ENCODE data around the gene MS4A12. TPM values are rescaled to one million over a fixed set of nuclear protein-coding genes. Genes with fewer than 3 reads are reported as not detected.

The MS4A12 gene
- total RNA-seq, result not detected in 2 replicates

GRCh38 chr11:60492488-60493009 is at the start of gene MS4A12:
MS4A12 (plus strand) TSS chr11:60492778; CDS start chr11:60497319, 4,541 bp downstream.

GRCh38 chr11:60455531-60456042 is 37.0 kb upstream of the MS4A12 start, which contains the start of gene MS4A1:
MS4A1 (plus strand) TSS chr11:60455847; CDS start chr11:60462375, 6,528 bp downstream.

GRCh38 chr11:60515144-60515855 is 22.7 kb downstream of the MS4A12 start, which contains the start of gene MS4A13:
MS4A13 (plus strand) TSS chr11:60515392; CDS start chr11:60518084, 2,692 bp downstream.

Other genes starting within 250 kb of the MS4A12 start
- not detected in 2 replicates for gene MS4A4E, start 249.6 kb upstream of the MS4A12 start, total RNA-seq
- not detected in 2 replicates for gene MS4A4A, start 212.1 kb upstream of the MS4A12 start, total RNA-seq
- not detected in 2 replicates for gene MS4A6E, start 165.5 kb upstream of the MS4A12 start, total RNA-seq
- not detected in 2 replicates for gene MS4A7, start 114.2 kb upstream of the MS4A12 start, total RNA-seq
- not detected in 2 replicates for gene MS4A14, start 96.3 kb upstream of the MS4A12 start, total RNA-seq
- not detected in 2 replicates for gene MS4A5, start 63.2 kb upstream of the MS4A12 start, total RNA-seq
- gene MS4A1, start 36.9 kb upstream of the MS4A12 start, total RNA-seq, result not detected in 2 replicates
- not detected in 2 replicates for gene MS4A13, start 22.6 kb downstream of the MS4A12 start, total RNA-seq
- not detected in 2 replicates for gene MS4A8, start 206.8 kb downstream of the MS4A12 start, total RNA-seq
- not detected in 2 replicates for gene MS4A18, start 231.9 kb downstream of the MS4A12 start, total RNA-seq